BJ (cell line): Measurements from ENCODE around the gene BBC3. TPM values are rescaled to one million over a fixed set of nuclear protein-coding genes. Genes with fewer than 3 reads are reported as not detected.

Experiments used
- CTCF ChIA-PET: fragments of 350-600 bp; formaldehyde crosslinking; extraction: SDS; loops from one replicate; lab custom pipeline; 2021; ENCODE audit warnings: antibody characterized with exemption, inconsistent platforms; lab: Yijun Ruan, JAX
- POLR2A ChIA-PET: fragments of 300-600 bp; sonication (Branson Sonifier 250); formaldehyde crosslinking; extraction: SDS; loops from one replicate; lab custom pipeline; 2021; ENCODE audit warnings: antibody characterized with exemption; lab: Charles Lee
- DNase-seq: peaks from one replicate; pipeline ENCODE4 v3.0.0-alpha.2; 2011; ENCODE audit warnings: low read depth
- H3K27me3 ChIP-seq: 2 replicates; pipeline ENCODE4 v1.6.0; 2011; ENCODE audit warnings: low read length; ENCODE audit not compliant: control insufficient read depth, insufficient read depth
- H3K36me3 ChIP-seq: 2 replicates; pipeline ENCODE4 v1.5.1; 2011; ENCODE audit warnings: low read length; ENCODE audit not compliant: control insufficient read depth, insufficient read depth
- H3K4me3 ChIP-seq: 2 replicates; pipeline ENCODE4 v1.5.1; 2011; ENCODE audit warnings: low read depth, mild to moderate bottlenecking, control low read depth, low read length
- polyA plus RNA-seq: library from polyadenylated mRNA; depleted of rRNA; stranded (reverse); fragments of >200 nt; gene quantifications from 2 replicates; pipeline ENCODE4 v1.2.3, GENCODE V29; 2011
- TF ChIP-seq, protein P1 (sequence below): IDR thresholded peaks from 2 replicates; pipeline ENCODE4 v1.5.1; 2011; ENCODE audit warnings: low read depth, mild to moderate bottlenecking, control low read depth, inconsistent platforms, low read length, moderate library complexity; ENCODE audit not compliant: insufficient read depth

Gene BBC3
- polyA plus RNA-seq, 1 experiment: 5.2 TPM

DNA sequence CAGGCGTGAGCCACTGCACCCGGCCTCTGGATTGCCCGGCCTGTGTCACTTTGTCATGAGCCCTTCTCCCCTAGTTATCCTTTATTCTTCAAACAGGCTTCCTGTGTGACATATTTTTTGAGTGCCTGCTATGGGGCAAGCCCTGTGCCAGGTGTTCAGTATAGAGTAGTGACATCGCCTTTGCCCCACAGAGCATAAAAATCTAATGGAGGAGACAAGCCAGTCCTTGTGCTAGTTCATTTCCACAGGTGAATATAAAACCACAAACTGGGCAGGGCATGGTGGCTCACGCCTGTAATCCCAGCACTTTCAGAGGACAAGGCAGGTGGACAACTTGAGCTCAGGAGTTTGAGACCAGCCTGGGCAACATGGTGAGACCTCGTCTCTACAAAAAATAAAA lies 43.2 kb downstream of the BBC3 start:
- Histone ChIP-seq H3K36me3 (peaks cover 5% of the 10 kb centered on the region), H3K4me3 (no peak overlapping the region), H3K27me3 (no peaks in the 10 kb centered on the region)
- ChIA-PET CTCF (interaction anchor here (1.6 to 2.6 kb wide), 3 partner anchors 11 to 22 kb away, joined by 4 to 11 read pairs (median 7); no protein-coding TSS in a partner anchor), POLR2A (interaction anchor here (0.6 kb wide), 1 partner anchor 110 kb away, joined by 7 read pairs; no protein-coding TSS in a partner anchor)
- TF ChIP-seq, protein P1, sequence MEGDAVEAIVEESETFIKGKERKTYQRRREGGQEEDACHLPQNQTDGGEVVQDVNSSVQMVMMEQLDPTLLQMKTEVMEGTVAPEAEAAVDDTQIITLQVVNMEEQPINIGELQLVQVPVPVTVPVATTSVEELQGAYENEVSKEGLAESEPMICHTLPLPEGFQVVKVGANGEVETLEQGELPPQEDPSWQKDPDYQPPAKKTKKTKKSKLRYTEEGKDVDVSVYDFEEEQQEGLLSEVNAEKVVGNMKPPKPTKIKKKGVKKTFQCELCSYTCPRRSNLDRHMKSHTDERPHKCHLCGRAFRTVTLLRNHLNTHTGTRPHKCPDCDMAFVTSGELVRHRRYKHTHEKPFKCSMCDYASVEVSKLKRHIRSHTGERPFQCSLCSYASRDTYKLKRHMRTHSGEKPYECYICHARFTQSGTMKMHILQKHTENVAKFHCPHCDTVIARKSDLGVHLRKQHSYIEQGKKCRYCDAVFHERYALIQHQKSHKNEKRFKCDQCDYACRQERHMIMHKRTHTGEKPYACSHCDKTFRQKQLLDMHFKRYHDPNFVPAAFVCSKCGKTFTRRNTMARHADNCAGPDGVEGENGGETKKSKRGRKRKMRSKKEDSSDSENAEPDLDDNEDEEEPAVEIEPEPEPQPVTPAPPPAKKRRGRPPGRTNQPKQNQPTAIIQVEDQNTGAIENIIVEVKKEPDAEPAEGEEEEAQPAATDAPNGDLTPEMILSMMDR: no peak
- DNase-seq: no peak

DNA sequence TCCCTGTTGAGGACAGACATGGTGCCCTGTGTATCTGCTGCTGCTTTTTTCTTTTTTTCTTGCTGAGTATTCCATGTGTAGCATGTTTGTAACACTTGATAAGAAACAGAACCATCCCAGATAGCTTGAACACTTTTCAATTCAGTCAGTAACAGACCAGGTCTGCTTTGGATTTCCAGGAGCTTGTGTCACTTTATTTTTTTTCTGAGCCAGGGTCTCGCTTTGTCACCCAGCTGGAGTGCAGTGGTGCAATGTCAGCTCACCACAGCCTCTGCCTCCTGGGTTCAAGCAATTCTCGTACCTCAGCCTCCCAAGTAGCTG lies 43.7 kb downstream of the BBC3 start:
- Histone ChIP-seq H3K27me3 (no peaks in the 10 kb centered on the region), H3K36me3 (peaks cover 5% of the 10 kb centered on the region), H3K4me3 (no peak overlapping the region)
- ChIA-PET POLR2A (interaction anchor here (0.6 kb wide), 1 partner anchor 110 kb away, joined by 7 read pairs; no protein-coding TSS in a partner anchor), CTCF (interaction anchor here (1.2 to 2.6 kb wide), 4 partner anchors 10 to 23 kb away, joined by 3 to 11 read pairs (median 6); no protein-coding TSS in a partner anchor)
- no peak for DNase-seq
- TF ChIP-seq, protein P1: no peak

DNA sequence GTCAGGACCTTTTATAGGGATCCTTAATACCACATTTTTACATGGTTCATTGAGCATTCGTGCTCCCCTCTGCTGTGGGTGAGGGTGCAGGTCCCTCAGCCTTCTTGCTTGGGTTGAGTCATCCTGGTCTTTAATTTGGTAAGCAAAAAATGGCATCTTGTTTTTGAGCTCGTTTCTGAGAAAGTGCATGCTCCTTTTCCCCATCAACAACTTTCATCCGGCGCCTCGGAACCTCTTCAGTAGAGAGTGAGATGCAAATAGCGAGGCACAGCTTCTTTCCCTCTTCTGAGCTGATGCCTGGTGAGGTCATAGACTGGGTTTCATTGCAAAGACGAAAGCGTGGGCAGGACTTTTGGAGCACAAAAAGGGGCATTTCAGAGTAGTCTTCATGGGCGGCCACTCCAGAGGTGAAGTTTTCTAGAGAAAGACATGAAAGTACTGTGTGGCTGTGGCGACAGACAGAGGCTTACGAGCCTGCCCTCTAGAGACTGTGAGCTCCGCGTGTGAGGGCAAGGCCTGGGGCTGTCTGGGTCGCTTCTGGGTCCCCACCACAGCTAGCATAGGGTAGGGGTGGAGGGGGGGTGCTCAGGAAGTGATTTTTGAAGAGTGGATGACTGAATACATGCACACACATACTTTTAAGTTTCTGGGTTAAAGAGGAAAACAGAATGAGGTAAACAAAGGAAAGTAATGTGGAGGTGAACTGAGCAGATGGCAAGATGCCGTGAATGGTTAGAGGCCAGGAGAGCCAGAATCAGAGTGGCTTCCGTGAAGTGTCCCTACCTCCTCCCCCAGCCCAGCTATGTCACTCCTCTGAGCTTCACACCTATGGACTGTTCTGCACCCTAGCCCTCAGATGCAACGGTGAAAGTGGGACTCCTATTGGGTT lies 44.3 kb downstream of the BBC3 start:
- Histone ChIP-seq H3K36me3 (peaks cover 5% of the 10 kb centered on the region), H3K4me3 (no peak overlapping the region), H3K27me3 (no peaks in the 10 kb centered on the region)
- CTCF ChIA-PET: interaction anchor here (0.5 to 2.6 kb wide), 5 partner anchors 10 to 30 kb away, joined by 3 to 11 read pairs (median 4); no protein-coding TSS in a partner anchor
- POLR2A ChIA-PET: no interaction called here
- DNase-seq: no peak
- TF ChIP-seq, protein P1: no peak

DNA sequence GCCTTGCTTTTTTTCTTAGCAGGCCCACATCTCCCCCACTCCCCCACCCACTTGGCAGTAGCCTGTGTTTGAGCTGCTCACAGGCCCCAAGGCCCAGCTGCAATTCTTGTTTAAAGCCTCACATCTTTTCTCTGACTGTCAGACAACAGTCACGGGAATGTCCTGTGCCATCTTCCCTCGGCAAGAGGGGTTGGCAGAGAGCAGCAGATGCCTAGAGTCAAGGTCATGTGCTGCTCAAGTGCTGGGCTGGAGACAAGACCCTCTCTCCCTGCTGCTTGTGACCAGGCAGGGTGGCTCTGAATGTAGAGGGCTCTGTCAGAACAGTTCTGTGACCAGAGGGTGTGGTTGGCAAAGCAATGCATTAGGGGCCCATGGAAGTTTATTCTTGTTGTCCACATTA lies 47.4 kb downstream of the BBC3 start:
- CTCF ChIA-PET: interaction anchor here (0.6 to 2.3 kb wide), 3 partner anchors 26 to 1200 kb away, joined by 3 to 7 read pairs (median 3); no protein-coding TSS in a partner anchor
- no peak for DNase-seq
- Histone ChIP-seq H3K4me3 (no peak overlapping the region), H3K27me3 (no peaks in the 10 kb centered on the region), H3K36me3 (peaks cover 5% of the 10 kb centered on the region)
- TF ChIP-seq, protein P1: no peak
- POLR2A ChIA-PET: no interaction called here

DNA sequence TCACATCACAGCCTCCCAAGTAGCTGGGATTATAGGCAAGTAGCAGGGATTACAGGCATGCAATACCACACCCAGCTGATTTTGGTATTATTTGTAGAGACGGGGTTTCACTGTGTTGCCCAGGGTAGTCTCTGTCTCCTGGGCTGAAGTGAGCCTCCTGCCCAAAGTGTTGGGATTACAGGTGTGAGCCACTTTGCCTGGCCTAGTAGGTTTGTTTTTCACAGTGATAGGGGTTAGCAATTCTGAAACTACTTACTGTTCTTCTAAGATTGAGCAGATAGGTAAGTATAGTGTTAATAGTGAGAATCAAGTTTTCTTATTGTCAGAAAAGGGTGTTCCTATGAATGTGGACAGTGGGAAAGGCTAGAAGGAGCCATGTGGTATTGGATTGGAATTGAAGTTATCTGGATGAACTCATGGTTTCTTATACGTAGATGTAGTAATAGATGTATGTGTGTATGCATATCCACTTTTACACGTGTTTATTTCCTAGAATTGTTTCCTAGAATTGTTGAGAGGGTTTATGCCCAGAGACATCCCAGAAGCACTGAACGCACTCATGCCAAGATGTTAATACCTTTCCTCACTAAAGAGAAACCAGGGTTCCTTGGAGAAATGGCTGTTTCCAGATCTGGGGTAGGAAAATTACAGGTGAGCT lies 51.2 kb downstream of the BBC3 start:
- ChIA-PET CTCF (interaction anchor here (1.2 to 1.4 kb wide), 2 partner anchors 31 to 64 kb away, joined by 4 to 7 read pairs; no protein-coding TSS in a partner anchor), POLR2A (interaction anchor here (0.6 kb wide), 1 partner anchor 29 kb away, joined by 4 read pairs; no protein-coding TSS in a partner anchor)
- Histone ChIP-seq H3K36me3 (peaks cover 4% of the 10 kb centered on the region), H3K4me3 (no peak overlapping the region), H3K27me3 (no peaks in the 10 kb centered on the region)
- TF ChIP-seq, protein P1: no peak
- no peak for DNase-seq
